GM08714 (cell line): ENCODE measurements around the gene VEGFB.

Experiments
- H3K4me3 ChIP-seq: fragments of 200-500 bp; sonication (Bioruptor generic); 2 replicates; pipeline ENCODE4 v1.5.1; 2014; ENCODE audit warnings: mild to moderate bottlenecking, low read length, inconsistent platforms
- ZNF274 ChIP-seq: IDR thresholded peaks from 2 replicates; pipeline ENCODE4 v1.6.1; 2012; ENCODE audit warnings: mild to moderate bottlenecking, low read depth, low read length

The VEGFB gene

DNA sequence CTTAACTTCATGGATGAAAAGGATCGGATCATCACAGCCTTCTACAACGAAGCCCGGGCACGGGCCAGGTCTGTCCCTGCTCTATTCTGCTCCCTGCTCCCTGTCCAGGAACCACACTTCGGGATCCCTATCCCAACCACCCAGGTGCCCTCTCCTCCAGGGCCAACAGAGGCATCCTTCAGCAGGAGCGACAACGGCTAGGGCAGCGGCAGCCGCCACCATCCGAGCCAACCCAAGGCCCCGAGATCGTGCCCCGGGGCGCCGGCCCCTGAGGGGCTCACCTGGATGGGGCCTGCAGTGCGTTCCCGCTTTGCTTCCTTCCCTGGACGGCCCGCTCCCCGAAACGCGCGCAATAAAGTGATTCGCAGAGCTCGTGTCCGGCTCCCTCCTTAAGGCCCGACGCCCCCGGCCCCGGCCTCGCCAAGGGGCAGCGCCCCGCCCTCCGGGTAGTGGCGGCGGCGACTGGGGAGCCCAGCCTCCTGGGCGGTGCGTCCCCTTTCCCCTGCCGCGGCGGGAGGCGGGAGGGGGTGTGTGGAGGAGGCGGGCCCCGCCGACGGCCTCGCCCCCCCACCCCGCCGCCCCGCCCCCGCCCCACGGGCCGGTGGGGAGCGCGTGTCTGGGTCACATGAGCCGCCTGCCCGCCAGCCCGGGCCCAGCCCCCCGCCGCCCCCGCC is at the start of gene VEGFB:
TSS of gene VEGFB (plus strand) at position 672 of the 674 bp plus-strand sequence. CDS start 250 bp downstream, outside the sequence.
- no peak for TF ChIP-seq ZNF274
- peak within 1 kb of the TSS; percentile 73 for H3K4me3 ChIP-seq

- peak overlapping the region; percentile 78 for H3K4me3 ChIP-seq
- TF ChIP-seq ZNF274: no peak
Measured at GRCh38 chr11:64185175-64185692, 49.1 kb upstream of the VEGFB start.

- TF ChIP-seq ZNF274: no peak
- peak within 1 kb of the TSS; percentile 78 for H3K4me3 ChIP-seq
Measured at GRCh38 chr11:64185693-64186491, 48.5 kb upstream of the VEGFB start, which contains the start of gene STIP1. Gene STIP1 (plus strand): TSS chr11:64186171. CDS start chr11:64186262, 91 bp downstream.

GRCh38 chr11:64186492-64187165 is 47.8 kb upstream of the VEGFB start:
- no peak overlapping the region for H3K4me3 ChIP-seq
- no peak for TF ChIP-seq ZNF274

- no peak overlapping the region for H3K4me3 ChIP-seq
- no peak for TF ChIP-seq ZNF274
Measured at GRCh38 chr11:64192434-64192833, 42.0 kb upstream of the VEGFB start.

DNA sequence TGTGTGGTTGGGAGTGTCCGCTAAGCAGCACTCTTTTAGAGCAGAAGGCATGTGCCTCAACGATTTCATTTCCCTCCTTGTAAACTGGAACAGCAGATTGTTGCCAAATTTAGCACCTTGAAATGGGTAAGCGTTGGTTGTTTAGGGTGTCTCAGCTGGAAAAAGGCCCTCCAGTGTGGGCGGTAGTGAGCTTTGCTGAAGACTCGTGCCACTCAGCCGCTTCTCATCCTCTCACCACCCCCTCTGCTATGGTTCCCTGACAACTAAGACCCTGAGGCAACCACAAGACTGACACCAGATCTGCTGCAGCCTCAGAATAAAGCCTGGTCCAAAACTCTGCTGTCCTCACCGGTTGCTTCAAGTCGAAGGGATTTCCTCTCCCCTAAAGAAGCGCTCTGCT is 37.8 kb upstream of the VEGFB start:
- H3K4me3 ChIP-seq: no peak overlapping the region
- no peak for TF ChIP-seq ZNF274

GRCh38 chr11:64198511-64198910 is 35.9 kb upstream of the VEGFB start:
- TF ChIP-seq ZNF274: no peak
- no peak overlapping the region for H3K4me3 ChIP-seq

DNA sequence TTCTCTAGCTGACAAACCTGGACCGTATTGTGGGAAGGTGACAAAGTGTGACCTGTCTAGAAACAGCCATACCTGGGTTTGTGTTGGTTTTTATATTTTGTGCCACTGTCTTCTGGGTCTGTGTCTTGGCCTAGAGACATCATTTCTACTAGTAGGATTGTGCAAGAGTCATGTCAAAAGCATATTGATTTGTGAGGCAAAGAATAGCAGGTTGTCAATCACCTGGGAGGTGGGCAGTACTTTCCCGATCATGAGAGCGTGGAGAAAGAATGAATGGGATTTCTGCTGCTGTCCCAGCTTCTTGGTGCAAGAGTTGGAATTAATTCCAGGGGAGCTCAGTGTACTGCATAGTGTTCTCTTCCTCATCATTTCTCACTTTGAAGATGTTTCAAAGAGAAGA is 32.8 kb upstream of the VEGFB start:
- H3K4me3 ChIP-seq: no peak overlapping the region
- no peak for TF ChIP-seq ZNF274

DNA sequence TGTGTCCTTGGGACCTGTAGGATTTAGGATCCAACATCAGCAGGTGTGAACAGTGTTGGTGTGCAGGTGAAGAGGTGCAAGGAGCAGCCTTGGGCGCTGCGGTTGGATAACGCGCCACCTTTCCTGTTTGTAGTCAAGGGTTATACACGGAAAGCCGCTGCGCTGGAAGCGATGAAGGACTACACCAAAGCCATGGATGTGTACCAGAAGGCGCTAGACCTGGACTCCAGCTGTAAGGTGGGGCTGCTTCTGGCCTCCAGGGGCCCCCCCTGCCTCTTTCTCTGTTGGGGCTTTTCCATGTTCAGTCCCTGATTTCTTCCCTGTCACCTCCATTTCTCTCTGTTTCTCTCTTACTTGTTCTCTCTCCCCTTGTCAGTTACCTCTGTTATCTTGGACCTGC is 31.4 kb upstream of the VEGFB start:
- TF ChIP-seq ZNF274: no peak
- no peak overlapping the region for H3K4me3 ChIP-seq

GRCh38 chr11:64203421-64204079 is 30.8 kb upstream of the VEGFB start:
- H3K4me3 ChIP-seq: no peak overlapping the region
- no peak for TF ChIP-seq ZNF274

DNA sequence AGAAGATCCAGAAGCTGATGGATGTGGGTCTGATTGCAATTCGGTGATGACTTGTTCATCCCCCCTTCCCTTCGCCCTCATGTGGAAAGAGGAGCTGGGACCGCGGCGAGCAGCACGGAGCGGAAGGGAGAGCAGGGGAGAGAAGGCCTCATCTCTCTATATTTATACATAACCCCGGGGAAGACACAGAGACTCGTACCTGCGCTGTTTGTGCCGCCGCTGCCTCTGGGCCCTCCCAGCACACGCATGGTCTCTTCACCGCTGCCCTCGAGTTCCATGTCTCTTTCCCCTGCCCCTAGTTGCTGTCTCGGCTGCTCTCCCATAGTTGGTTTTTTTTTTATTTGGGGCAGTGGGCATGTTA is 30.3 kb upstream of the VEGFB start:
- no peak overlapping the region for H3K4me3 ChIP-seq
- no peak for TF ChIP-seq ZNF274

GRCh38 chr11:64204464-64204989 is 29.9 kb upstream of the VEGFB start:
- no peak overlapping the region for H3K4me3 ChIP-seq
- TF ChIP-seq ZNF274: no peak

GRCh38 chr11:64206457-64207255 is 27.7 kb upstream of the VEGFB start, which contains the start of gene FERMT3:
Gene FERMT3 (plus strand): TSS chr11:64206721. CDS start chr11:64207365, 644 bp downstream.
- no peak for TF ChIP-seq ZNF274
- H3K4me3 ChIP-seq: peak within 1 kb of the TSS; percentile 76
